HG03469 (cell line): ENCODE data around the gene ETFA.

Experiments
- ATAC-seq: cut with Tn5 transposase; IDR thresholded peaks from one replicate; pipeline ENCODE4 v1.9.1; 2021; ENCODE audit warnings: mild to moderate bottlenecking, moderate library complexity, moderate number of reproducible peaks; ENCODE audit not compliant: unreplicated experiment

The ETFA gene

GRCh38 chr15:76340803-76341365 lies 29.6 kb upstream of the ETFA start:
- no peak for ATAC-seq

- no peak for ATAC-seq
Measured at GRCh38 chr15:76340198-76340802, 29.0 kb upstream of the ETFA start.

- ATAC-seq = no peak
Measured at GRCh38 chr15:76339305-76340197, 28.3 kb upstream of the ETFA start.

GRCh38 chr15:76338486-76339304 lies 27.4 kb upstream of the ETFA start:
- ATAC-seq = no peak

- no peak for ATAC-seq
Measured at GRCh38 chr15:76337696-76338485, 26.6 kb upstream of the ETFA start.

- ATAC-seq = no peak
Measured at GRCh38 chr15:76337059-76337695, 25.9 kb upstream of the ETFA start.

- no peak for ATAC-seq
Measured at GRCh38 chr15:76336254-76337058, 25.2 kb upstream of the ETFA start, which contains the start of gene ISL2. Gene ISL2, plus strand, starts transcription at chr15:76336773. Its CDS starts 111 bp downstream, at chr15:76336884.

GRCh38 chr15:76335307-76336253 lies 24.3 kb upstream of the ETFA start:
- ATAC-seq = no peak

- no peak for ATAC-seq
Measured at GRCh38 chr15:76334438-76335306, 23.4 kb upstream of the ETFA start.

- no peak for ATAC-seq
Measured at GRCh38 chr15:76333720-76334437, 22.6 kb upstream of the ETFA start.

- ATAC-seq = no peak
Measured at GRCh38 chr15:76333309-76333708, 22.0 kb upstream of the ETFA start.

- ATAC-seq = no peak
Measured at GRCh38 chr15:76332796-76333195, 21.5 kb upstream of the ETFA start.

GRCh38 chr15:76330080-76330680 lies 18.9 kb upstream of the ETFA start:
- ATAC-seq = no peak

GRCh38 chr15:76328958-76329357 lies 17.7 kb upstream of the ETFA start:
- no peak for ATAC-seq

GRCh38 chr15:76328106-76328696 lies 16.9 kb upstream of the ETFA start:
- no peak for ATAC-seq
